Measurements from ENCODE around the gene GIMAP7.
"Not testable (repeated sequence)": the region's sequence is repeated elsewhere in the genome, so short reads cannot be mapped to it uniquely, and the experiment has no call there.

Gene GIMAP7

DNA sequence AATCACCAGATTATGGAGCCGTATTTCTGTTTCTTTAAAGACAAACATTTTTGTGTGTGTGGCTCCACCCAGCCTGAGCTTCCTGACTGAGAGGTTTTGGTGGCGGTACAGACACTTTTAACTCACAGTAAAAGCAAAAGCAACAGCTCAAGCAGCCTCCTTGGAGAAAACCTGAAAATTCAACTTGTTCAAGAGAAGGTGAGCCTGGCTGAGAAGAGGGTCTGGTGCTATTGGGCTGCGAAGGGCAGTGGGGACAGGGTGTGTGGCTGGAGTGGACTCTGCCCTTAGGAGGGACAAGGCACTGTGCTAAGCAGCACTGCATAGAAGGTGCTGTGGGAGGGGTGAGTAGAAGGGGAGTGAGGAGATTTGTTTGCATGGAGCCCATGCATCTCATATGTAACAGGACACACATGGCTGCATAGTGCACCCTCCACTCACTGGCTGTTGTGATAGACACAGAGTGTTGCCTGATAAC, at the start of gene GIMAP7:
Gene GIMAP7 (plus strand): TSS at position 125 of the 475 bp plus-strand sequence. CDS start 5,103 bp downstream, outside the sequence.
- no peak for DNase-seq (ENCODE audit: low spot score in 2 of 2)
- H3K4me3 ChIP-seq, result no peak within 1 kb of the TSS
- peaks cover 2% of the 10 kb centered on the region; the same call in 1 of the 2 replicates for H3K27me3 ChIP-seq (ENCODE audit: low read depth)
- H3K36me3 ChIP-seq (replicated peaks), result no peaks in the 10 kb centered on the region
- no peaks in the 10 kb centered on the region for H3K4me1 ChIP-seq
- in situ Hi-C loops (cut with MboI; ENCODE audit: low sequenced_read_pairs), result no loop called here
- H3K9me3 ChIP-seq, result no peaks in the 10 kb centered on the region

DNA sequence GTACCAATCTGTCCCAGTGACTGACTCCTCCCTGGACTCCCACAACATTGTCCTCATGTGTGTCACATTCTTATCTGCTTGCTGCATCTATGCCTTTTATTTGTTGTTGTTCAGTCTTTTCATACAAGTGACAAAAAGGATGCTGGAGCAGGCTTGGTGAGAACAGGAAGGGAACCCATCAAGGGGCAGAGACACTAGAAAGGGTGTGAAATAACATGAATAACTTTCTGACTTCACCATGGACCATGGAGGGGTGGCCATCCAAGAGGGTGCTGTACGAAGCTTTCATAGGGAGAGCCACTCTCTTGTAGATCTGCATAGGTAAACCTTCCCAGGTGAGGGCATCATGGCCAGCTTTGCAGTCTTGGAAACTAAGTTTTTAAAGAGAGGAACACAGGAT, 49.7 kb upstream of the GIMAP7 start:
- Histone ChIP-seq H3K9me3 (no peaks in the 10 kb centered on the region), H3K36me3 (replicated peaks) (no peaks in the 10 kb centered on the region), H3K27me3 (ENCODE audit: low read depth) (no peaks in the 10 kb centered on the region), H3K4me1 (no peaks in the 10 kb centered on the region), H3K4me3 (no peak overlapping the region)
- in situ Hi-C loops (cut with MboI; ENCODE audit: low sequenced_read_pairs), result no loop called here
- no peak for DNase-seq (ENCODE audit: low spot score in 2 of 2)

DNA sequence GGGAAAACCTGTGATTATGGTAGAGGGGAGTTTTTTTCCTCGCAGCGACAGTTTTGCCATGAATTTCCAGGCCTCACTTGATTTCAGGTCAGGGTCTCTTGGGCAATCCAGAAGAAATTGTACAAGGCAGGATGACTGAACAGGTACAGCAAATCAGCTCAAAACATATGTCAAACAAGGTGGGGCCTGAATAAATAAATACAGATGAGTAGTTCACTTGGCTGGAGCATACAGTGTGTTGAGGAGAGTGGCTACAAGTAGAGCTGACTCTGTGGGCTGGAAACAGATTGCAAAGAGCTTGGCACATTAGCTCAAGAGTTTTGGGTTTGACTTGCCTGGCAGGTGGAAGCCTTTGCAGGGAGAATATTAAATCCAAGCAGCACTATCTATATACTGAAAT, 49.3 kb upstream of the GIMAP7 start:
- Histone ChIP-seq H3K4me3 (no peak overlapping the region), H3K36me3 (replicated peaks) (no peaks in the 10 kb centered on the region), H3K9me3 (no peaks in the 10 kb centered on the region), H3K4me1 (no peaks in the 10 kb centered on the region), H3K27me3 (ENCODE audit: low read depth) (no peaks in the 10 kb centered on the region)
- in situ Hi-C loops (cut with MboI; ENCODE audit: low sequenced_read_pairs), result no loop called here
- no peak for DNase-seq (ENCODE audit: low spot score in 2 of 2)

DNA sequence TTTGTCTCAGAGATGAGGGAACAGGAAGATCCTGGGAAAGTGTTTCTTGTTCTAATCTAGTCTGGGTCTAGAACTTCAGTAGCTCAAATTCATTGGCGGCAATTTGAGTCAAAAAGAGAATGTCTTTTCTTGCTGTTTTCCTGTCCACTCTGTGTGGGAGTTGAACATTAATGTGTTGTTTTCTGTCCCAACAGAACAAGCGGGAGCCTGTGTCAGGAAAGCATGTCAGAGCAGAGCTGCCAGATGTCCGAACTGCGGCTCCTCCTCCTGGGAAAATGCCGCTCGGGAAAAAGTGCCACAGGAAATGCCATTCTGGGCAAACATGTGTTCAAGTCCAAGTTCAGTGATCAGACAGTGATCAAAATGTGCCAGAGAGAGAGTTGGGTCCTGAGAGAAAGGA, 48.2 kb upstream of the GIMAP7 start:
- in situ Hi-C loops (cut with MboI; ENCODE audit: low sequenced_read_pairs), result no loop called here
- Histone ChIP-seq H3K36me3 (replicated peaks) (no peaks in the 10 kb centered on the region), H3K27me3 (ENCODE audit: low read depth) (no peaks in the 10 kb centered on the region), H3K4me3 (no peak overlapping the region), H3K4me1 (no peaks in the 10 kb centered on the region), H3K9me3 (no peaks in the 10 kb centered on the region)
- no peak for DNase-seq (ENCODE audit: low spot score in 2 of 2)

DNA sequence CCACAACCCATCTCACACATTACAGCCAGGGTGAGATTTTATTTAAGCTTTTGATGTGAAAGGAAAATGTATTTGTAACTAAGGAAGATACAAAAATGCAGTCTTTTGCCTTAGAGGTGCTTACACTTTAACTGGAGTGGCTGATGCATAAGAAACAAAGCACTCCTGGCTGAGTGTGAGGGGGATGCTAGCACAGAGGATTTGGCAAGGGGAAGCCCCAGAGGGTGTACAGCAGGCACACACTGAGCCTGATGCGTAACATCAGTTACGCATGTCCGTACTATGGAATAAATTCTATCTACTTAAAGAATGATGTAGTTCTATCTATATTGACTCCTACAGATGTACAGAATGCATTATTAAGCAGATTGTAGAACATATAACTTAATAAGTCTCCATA, 46.4 kb upstream of the GIMAP7 start:
- no peak for DNase-seq (ENCODE audit: low spot score in 2 of 2)
- Histone ChIP-seq H3K27me3 (ENCODE audit: low read depth) (no peaks in the 10 kb centered on the region), H3K4me3 (no peak overlapping the region), H3K4me1 (no peaks in the 10 kb centered on the region), H3K36me3 (replicated peaks) (no peaks in the 10 kb centered on the region), H3K9me3 (no peaks in the 10 kb centered on the region)
- in situ Hi-C loops (cut with MboI; ENCODE audit: low sequenced_read_pairs), result no loop called here

DNA sequence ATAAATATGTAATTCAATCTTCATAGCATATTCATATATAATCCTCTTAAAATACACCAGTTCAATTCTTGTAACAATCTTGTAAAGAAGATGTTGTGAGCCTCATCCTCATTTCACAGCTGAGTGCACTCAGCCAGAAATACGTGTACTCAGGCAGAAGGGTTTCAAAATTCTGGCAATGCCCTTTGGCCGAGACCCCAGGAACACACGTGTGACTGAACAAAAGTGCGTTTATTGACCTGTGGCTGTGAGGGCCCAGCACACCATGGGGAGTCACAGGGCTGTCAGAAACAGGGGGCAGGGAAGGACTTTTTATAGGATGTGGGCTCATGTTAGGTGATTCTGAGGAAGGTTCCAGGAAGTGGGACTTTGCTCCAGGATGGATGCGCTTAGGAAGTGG, 42.8 kb upstream of the GIMAP7 start:
- Histone ChIP-seq H3K27me3 (ENCODE audit: low read depth) (no peaks in the 10 kb centered on the region), H3K36me3 (replicated peaks) (no peaks in the 10 kb centered on the region), H3K9me3 (no peaks in the 10 kb centered on the region), H3K4me1 (no peaks in the 10 kb centered on the region), H3K4me3 (no peak overlapping the region)
- DNase-seq (ENCODE audit: low spot score in 2 of 2), result no peak
- in situ Hi-C loops (cut with MboI; ENCODE audit: low sequenced_read_pairs), result no loop called here

DNA sequence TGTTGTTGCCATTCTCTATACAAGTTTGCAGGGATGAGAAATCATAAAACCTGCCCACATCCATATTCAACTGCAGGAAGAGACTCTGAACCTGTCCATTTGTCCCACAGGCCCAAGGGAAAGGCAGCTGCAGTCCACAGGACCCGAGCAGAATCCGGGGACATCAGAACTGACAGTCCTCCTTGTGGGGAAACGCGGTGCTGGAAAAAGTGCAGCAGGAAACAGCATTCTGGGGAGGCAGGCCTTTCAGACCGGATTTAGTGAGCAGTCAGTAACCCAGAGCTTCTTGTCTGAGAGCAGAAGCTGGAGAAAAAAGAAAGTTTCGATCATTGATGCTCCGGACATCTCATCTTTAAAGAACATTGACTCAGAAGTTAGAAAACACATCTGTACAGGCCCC, 40.8 kb upstream of the GIMAP7 start:
- Histone ChIP-seq H3K4me1 (no peaks in the 10 kb centered on the region), H3K9me3 (no peaks in the 10 kb centered on the region), H3K27me3 (ENCODE audit: low read depth) (no peaks in the 10 kb centered on the region), H3K4me3 (no peak overlapping the region), H3K36me3 (replicated peaks) (no peaks in the 10 kb centered on the region)
- in situ Hi-C loops (cut with MboI; ENCODE audit: low sequenced_read_pairs), result no loop called here
- no peak for DNase-seq (ENCODE audit: low spot score in 2 of 2)

DNA sequence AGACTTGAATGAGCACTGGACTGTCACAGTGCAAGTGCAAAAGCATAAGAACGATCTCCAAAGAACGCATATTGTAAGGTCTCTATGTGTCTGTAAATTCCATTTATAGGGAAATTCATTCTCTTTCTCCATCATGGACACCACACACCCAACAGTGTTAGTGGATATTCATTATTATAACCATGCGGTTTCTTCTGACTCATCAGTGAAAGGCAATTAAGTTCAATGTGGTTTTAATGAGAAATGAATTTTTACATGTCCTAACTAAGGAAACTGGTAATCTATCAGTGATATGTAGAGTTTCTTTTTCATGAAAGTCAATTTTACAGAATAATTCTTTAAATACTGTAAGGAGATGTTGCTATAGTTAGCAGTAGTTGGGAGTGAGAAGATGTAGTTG, 38.4 kb upstream of the GIMAP7 start:
- no peak for DNase-seq (ENCODE audit: low spot score in 2 of 2)
- H3K36me3 ChIP-seq (replicated peaks), result no peaks in the 10 kb centered on the region
- H3K4me3 ChIP-seq, result no peak overlapping the region
- no peaks in the 10 kb centered on the region for H3K4me1 ChIP-seq
- in situ Hi-C loops (cut with MboI; ENCODE audit: low sequenced_read_pairs), result no loop called here
- H3K9me3 ChIP-seq, result no peaks in the 10 kb centered on the region
- H3K27me3 ChIP-seq (ENCODE audit: low read depth), result no peaks in the 10 kb centered on the region

DNA sequence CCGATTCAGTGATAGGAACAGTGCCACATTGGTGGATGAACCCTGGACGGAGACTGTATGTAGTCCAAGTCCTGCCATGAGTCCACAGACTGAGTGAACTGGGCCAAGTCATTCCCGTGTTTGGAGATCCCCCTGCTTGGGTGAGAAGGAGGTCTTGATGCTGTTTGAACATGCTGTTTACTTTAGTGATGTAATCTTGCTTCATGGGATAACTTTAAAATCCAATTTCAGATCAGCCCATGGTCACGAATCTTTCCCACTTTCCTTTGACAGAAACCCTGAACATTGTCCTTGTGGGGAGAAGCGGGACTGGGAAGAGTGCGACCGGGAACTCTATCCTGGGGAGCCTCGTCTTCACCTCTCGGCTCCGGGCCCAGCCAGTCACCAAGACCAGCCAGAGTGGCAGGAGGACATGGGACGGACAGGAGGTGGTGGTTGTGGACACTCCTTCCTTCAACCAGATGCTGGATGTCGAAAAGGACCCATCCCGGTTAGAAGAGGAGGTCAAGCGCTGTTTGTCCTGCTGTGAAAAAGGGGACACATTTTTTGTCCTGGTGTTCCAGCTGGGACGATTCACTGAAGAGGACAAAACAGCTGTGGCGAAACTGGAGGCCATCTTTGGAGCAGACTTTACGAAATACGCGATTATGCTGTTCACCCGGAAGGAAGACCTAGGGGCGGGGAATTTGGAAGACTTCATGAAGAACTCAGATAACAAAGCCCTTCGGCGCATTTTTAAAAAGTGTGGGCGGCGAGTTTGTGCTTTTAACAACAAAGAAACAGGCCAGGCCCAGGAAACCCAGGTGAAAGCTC, 37.6 kb upstream of the GIMAP7 start:
- no peaks in the 10 kb centered on the region for H3K4me1 ChIP-seq
- no peaks in the 10 kb centered on the region for H3K9me3 ChIP-seq
- no peak for DNase-seq (ENCODE audit: low spot score in 2 of 2)
- no peak overlapping the region for H3K4me3 ChIP-seq
- no peaks in the 10 kb centered on the region for H3K27me3 ChIP-seq (ENCODE audit: low read depth)
- in situ Hi-C loops (cut with MboI; ENCODE audit: low sequenced_read_pairs), result no loop called here
- H3K36me3 ChIP-seq (replicated peaks), result no peaks in the 10 kb centered on the region

DNA sequence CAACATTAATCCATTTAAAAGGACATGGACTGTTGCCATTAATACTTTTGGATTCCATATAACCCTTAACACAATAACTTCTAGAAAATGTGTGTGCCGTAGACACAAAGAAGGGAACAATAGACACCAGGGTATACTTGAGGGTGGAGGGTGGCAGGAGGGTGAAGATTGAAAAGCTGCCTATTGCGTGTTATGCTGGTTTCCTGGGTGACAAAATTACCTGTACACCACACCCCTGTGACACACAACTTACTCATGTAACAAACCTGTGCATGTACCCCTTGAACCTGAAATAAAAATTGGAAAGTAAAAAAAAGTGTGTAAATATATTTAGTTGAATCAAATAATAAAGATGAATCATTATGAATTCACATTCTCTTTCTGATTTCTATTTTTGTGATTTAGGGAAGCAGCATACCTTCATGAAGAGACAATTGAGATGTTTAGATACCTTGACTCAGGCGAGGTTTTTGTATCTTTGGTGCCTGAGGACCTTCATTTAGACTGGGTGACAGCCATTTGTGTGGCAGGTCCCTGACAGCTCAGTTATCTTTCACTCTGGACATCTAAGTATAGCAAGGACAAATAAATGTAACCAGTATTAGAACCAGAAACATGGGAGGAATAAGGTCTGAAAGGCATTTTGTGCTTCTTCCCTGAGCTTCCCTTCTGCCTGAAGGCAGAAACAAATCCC, 35.5 kb upstream of the GIMAP7 start:
- Histone ChIP-seq H3K27me3 (ENCODE audit: low read depth) (no peaks in the 10 kb centered on the region), H3K4me1 (no peaks in the 10 kb centered on the region), H3K9me3 (no peaks in the 10 kb centered on the region), H3K4me3 (no peak overlapping the region), H3K36me3 (replicated peaks) (no peaks in the 10 kb centered on the region)
- in situ Hi-C loops (cut with MboI; ENCODE audit: low sequenced_read_pairs), result no loop called here
- no peak for DNase-seq (ENCODE audit: low spot score in 2 of 2)

DNA sequence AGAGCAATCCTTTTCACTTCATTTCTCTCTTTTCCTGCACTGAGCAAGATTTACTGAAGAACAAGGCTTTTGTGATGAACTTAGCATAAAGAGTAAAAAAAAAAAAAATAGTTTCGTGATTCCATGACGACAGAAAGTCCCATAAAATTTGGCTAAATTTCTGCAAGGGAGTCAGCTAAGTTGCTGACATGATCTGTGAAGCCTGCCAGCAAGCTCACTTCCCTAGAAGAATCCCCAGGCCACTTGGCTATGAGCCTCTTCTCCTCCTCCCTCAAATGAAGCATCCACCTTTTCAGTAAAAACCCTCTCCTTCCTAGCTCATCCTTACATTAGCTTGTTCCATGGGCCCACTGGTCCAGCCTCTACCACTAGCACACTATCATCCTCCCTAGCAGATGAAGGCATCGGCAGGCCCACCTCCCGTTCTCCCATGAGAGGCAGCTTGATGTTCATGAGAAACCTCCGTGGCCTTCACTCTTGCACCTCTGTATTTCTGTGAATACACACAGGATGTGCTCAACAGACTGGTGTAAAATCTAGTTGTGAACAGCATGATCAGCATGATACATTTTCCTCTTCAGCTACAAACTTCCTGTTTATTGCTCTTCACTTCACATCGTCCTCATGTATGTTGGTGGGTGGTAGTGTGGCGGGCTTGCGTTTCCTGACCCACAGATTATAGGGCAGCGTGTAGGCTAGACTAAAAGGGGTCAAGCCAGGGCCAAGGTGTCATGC, 33.3 kb upstream of the GIMAP7 start:
- no peaks in the 10 kb centered on the region for H3K9me3 ChIP-seq
- H3K4me3 ChIP-seq, result no peak overlapping the region
- H3K36me3 ChIP-seq (replicated peaks), result no peaks in the 10 kb centered on the region
- H3K27me3 ChIP-seq (ENCODE audit: low read depth), result no peaks in the 10 kb centered on the region
- in situ Hi-C loops (cut with MboI; ENCODE audit: low sequenced_read_pairs), result no loop called here
- no peaks in the 10 kb centered on the region for H3K4me1 ChIP-seq
- no peak for DNase-seq (ENCODE audit: low spot score in 2 of 2)

DNA sequence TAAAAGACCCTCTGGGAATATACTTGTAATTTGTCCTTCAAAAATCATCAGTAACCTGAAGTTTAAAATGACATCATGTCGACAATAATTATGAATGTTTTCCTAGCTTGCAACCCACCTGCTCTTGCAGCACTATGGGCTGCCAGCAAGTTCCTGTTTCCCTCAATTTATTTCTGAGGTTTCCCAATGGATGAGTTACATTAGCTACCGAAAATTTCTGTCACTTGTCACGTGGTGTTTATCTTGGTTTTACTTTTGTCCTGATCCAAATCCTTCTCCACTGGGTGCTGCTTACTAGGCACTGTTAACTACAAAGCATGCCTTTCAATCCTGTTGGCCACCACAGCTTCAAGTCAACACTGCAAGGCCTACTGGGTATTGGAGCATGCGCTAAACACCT, 32.8 kb upstream of the GIMAP7 start:
- no peak for DNase-seq (ENCODE audit: low spot score in 2 of 2)
- Histone ChIP-seq H3K9me3 (no peaks in the 10 kb centered on the region), H3K4me1 (no peaks in the 10 kb centered on the region), H3K4me3 (no peak overlapping the region), H3K36me3 (replicated peaks) (no peaks in the 10 kb centered on the region), H3K27me3 (ENCODE audit: low read depth) (no peaks in the 10 kb centered on the region)
- in situ Hi-C loops (cut with MboI; ENCODE audit: low sequenced_read_pairs), result no loop called here

DNA sequence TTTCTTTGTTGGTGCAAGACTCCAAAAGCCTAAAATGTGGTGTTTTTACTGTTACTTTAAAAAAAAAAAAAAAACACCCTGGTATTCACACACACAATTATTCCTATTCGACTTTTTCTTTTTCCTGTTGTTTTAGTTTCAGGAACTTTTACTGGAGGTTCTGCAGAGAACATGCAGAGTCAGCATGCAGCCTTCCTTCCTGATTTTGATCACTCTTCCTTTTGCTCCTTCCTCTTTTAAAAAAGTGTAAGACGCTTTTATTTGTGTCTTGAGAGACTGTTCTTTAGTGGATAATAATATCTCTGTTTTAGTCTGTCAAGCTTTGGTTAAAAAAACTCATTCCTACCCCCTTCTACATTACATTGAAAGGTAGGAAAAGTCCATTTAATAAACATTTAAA, 31.2 kb upstream of the GIMAP7 start:
- H3K9me3 ChIP-seq; H3K36me3 ChIP-seq (replicated peaks); H3K4me1 ChIP-seq; in situ Hi-C loops (cut with MboI; ENCODE audit: low sequenced_read_pairs); H3K4me3 ChIP-seq; H3K27me3 ChIP-seq (ENCODE audit: low read depth); DNase-seq (ENCODE audit: low spot score in 2 of 2): not testable (repeated sequence)

DNA sequence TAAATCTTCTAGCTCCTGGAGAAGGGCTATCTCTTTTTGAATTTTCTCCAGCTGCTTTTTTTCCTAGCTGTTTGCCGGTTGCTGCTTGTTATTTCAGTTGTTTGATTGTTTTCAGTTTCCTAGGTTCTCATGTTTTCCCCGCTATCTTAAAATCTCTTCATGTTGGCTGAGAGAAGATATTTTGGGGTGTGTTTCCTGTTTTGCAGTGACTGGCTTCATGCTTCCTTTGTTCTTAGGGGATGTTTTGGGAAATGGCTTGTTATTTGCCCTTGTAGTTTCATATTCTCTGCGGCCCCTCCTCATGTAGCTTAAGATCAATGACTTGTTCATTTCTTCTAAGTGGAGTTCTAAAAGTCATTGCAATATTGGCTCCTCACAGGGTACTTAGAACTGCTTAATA, 30.6 kb upstream of the GIMAP7 start:
- in situ Hi-C loops (cut with MboI; ENCODE audit: low sequenced_read_pairs); H3K4me3 ChIP-seq; H3K9me3 ChIP-seq; H3K36me3 ChIP-seq (replicated peaks); H3K27me3 ChIP-seq (ENCODE audit: low read depth); H3K4me1 ChIP-seq; DNase-seq (ENCODE audit: low spot score in 2 of 2): not testable (repeated sequence)
